NB4 (cell line): ENCODE measurements around the gene TAC4.

Experiments
- CTCF ChIP-seq: IDR thresholded peaks from one replicate; pipeline ENCODE4 v1.5.1; 2012; ENCODE audit warnings: low read depth, low read length
- POLR2A ChIP-seq: IDR thresholded peaks from 2 replicates; pipeline ENCODE4 v1.6.1; 2011; ENCODE audit warnings: mild to moderate bottlenecking; ENCODE audit not compliant: insufficient read length; ENCODE audit errors: extremely low read depth

GRCh38 chr17:49866019-49866380 is 18.1 kb upstream of the TAC4 start:
- TF ChIP-seq CTCF (no peak), POLR2A (no peak)
